Mesenchymal stem cell (in vitro differentiated cells and primary cell): ENCODE measurements around the gene TMEM119.

Experiments
- DNase-seq: peaks from one replicate; pipeline ENCODE4 v3.0.0-alpha.2; 2013
- H2AFZ ChIP-seq: one replicate; pipeline ENCODE4 v1.6.1; 2013; ENCODE audit warnings: low read depth, mild to moderate bottlenecking, control low read depth, inconsistent platforms, low read length, moderate library complexity
- H2AK5ac ChIP-seq: 2 replicates; pipeline ENCODE4 v1.6.1; 2013; ENCODE audit warnings: low read length, moderate library complexity, mild to moderate bottlenecking, inconsistent platforms; ENCODE audit not compliant: severe bottlenecking
- H2BK120ac ChIP-seq: one replicate; pipeline ENCODE4 v1.6.1; 2013; ENCODE audit warnings: low read depth, mild to moderate bottlenecking, inconsistent platforms, low read length, moderate library complexity
- H2BK12ac ChIP-seq, 2 experiments: one replicate each; pipeline ENCODE4 v1.6.1; 2013; ENCODE audit warnings: inconsistent platforms in 2 of 2, low read length in 2 of 2, mild to moderate bottlenecking in 2 of 2, moderate library complexity in 2 of 2, control low read depth in 1 of 2
- H2BK15ac ChIP-seq: one replicate; pipeline ENCODE4 v1.6.1; 2013; ENCODE audit warnings: mild to moderate bottlenecking, low read depth, inconsistent platforms; ENCODE audit not compliant: poor library complexity, severe bottlenecking
- H2BK5ac ChIP-seq: 2 replicates; pipeline ENCODE4 v1.6.1; 2013; ENCODE audit warnings: low read depth, mild to moderate bottlenecking, low read length, control low read depth, inconsistent platforms; ENCODE audit not compliant: poor library complexity, severe bottlenecking
- H3K14ac ChIP-seq, 2 experiments: one replicate each; pipeline ENCODE4 v1.6.1; 2013; ENCODE audit warnings: inconsistent platforms in 2 of 2, low read length in 2 of 2, control low read depth in 1 of 2, mild to moderate bottlenecking in 1 of 2, moderate library complexity in 1 of 2
- H3K18ac ChIP-seq, 2 experiments: one replicate each; pipeline ENCODE4 v1.6.1; 2013; ENCODE audit warnings: inconsistent platforms in 2 of 2, low read length in 2 of 2, control low read depth in 1 of 2, low read depth in 1 of 2, mild to moderate bottlenecking in 1 of 2
- H3K23ac ChIP-seq, 2 experiments: one replicate each; pipeline ENCODE4 v1.6.1; 2013; ENCODE audit warnings: inconsistent platforms in 2 of 2, low read length in 2 of 2, mild to moderate bottlenecking in 2 of 2, moderate library complexity in 2 of 2, control low read depth in 1 of 2
- H3K27ac ChIP-seq: 2 replicates; pipeline ENCODE4 v1.5.1; 2013; ENCODE audit warnings: mild to moderate bottlenecking, moderate library complexity, low read length, control low read depth, inconsistent platforms; ENCODE audit not compliant: poor library complexity, severe bottlenecking
- H3K27me3 ChIP-seq, 2 experiments: 2 replicates each; pipeline versions ENCODE4 v1.6.1 to v1.7.0; 2013; ENCODE audit warnings: low read length in 2 of 2, mild to moderate bottlenecking in 2 of 2, moderate library complexity in 2 of 2, control low read depth in 1 of 2, inconsistent platforms in 1 of 2; ENCODE audit not compliant: control insufficient read depth in 1 of 2, insufficient read depth in 1 of 2
- H3K36me3 ChIP-seq, 2 experiments: 2 replicates each; pipeline versions ENCODE4 v1.6.1 to v1.7.0; 2013; ENCODE audit warnings: low read length in 2 of 2, control low read depth in 1 of 2, inconsistent platforms in 1 of 2, low read depth in 1 of 2, mild to moderate bottlenecking in 1 of 2; ENCODE audit not compliant: insufficient read depth in 2 of 2, control insufficient read depth in 1 of 2
- H3K4ac ChIP-seq, 2 experiments: one replicate each; pipeline ENCODE4 v1.6.1; 2013; ENCODE audit warnings: inconsistent platforms in 2 of 2, low read length in 2 of 2, mild to moderate bottlenecking in 2 of 2, moderate library complexity in 2 of 2, control low read depth in 1 of 2, low read depth in 1 of 2
- H3K4me1 ChIP-seq: 2 replicates; pipeline ENCODE4 v1.6.1; 2013; ENCODE audit warnings: low read depth, low read length, control low read depth; ENCODE audit not compliant: control insufficient read depth, insufficient read depth
- H3K4me2 ChIP-seq: 2 replicates; pipeline ENCODE4 v1.6.1; 2013; ENCODE audit warnings: low read length, mild to moderate bottlenecking, inconsistent platforms; ENCODE audit not compliant: poor library complexity, severe bottlenecking
- H3K4me3 ChIP-seq, 2 experiments: 2 replicates each; pipeline versions ENCODE4 v1.5.1 to v1.7.0; 2013; ENCODE audit warnings: low read length in 2 of 2, mild to moderate bottlenecking in 2 of 2, control low read depth in 1 of 2, low read depth in 1 of 2; ENCODE audit not compliant: insufficient read depth in 1 of 2
- H3K79me1 ChIP-seq: replicated peaks from 2 replicates; pipeline ENCODE4 v1.6.1; 2013; ENCODE audit warnings: mild to moderate bottlenecking, control low read depth, low read length, inconsistent platforms; ENCODE audit not compliant: poor library complexity, severe bottlenecking
- H3K9ac ChIP-seq: 2 replicates; pipeline ENCODE4 v1.7.0; 2013; ENCODE audit warnings: mild to moderate bottlenecking, low read length, moderate library complexity
- H3K9me3 ChIP-seq: 2 replicates; pipeline ENCODE4 v1.7.0; 2013; ENCODE audit warnings: mild to moderate bottlenecking, low read length; ENCODE audit not compliant: control insufficient read depth
- H4K8ac ChIP-seq: one replicate; pipeline ENCODE4 v1.6.1; 2013; ENCODE audit warnings: inconsistent platforms, mild to moderate bottlenecking, low read length, moderate library complexity
- H4K91ac ChIP-seq: one replicate; pipeline ENCODE4 v1.6.1; 2013; ENCODE audit warnings: mild to moderate bottlenecking, low read length, inconsistent platforms
- WGBS: methylation state at CpG from one replicate; pipeline ENCODE4 v1.1.7; 2013; ENCODE audit warnings: mixed read lengths; 5-methylcytosine and 5-hydroxymethylcytosine counted together

TMEM119 gene

DNA sequence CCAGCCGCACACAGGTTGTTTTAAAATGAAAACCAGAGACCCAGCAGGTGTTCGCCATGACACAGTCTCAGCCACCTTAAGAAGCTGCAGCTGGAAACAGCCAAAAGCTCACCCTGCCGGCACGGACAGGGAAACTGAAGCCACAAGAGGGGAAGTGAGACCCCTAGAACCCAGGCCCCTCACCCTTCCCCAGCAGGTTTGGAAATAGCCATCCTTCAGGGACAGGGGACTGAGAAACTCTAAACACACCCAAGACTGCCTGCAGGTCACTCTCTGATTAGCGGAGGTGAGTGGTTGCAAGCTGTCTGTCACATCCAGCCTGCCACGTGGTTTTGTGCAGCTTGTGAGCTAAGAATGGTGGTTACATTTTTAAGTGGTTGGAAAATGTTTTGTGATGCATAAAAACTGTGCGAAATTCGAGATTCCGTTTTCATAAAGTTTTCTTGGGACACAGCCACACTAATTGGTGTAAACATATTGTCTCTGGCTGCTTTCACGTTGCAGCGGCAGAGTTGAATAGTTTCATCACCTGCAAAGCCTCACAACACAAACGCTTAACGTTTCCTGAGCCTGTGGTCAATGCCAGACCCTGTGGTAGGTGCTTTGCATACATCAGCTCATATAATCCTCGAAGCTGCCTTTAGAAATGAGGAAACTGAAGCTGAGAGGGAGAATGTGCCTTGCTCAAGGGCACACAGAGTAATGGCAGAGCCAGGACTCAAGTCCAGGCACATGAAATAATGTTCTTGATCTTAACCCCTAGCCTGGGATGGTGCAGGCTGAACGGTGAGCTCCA, 37.5 kb upstream of the TMEM119 start:
- Histone ChIP-seq H3K4me2 (no peak overlapping the region), H3K18ac (no peak overlapping the region), H4K91ac (no peak overlapping the region), H4K8ac (no peak overlapping the region), H3K9me3 (no peaks in the 10 kb centered on the region), H2BK15ac (no peak overlapping the region), H3K36me3 (peaks cover 0 to 6% of the 10 kb centered on the region in 2 experiments), H2BK12ac (peak overlapping the region in 1 of 2 experiments; percentile 18), H3K79me1 (no peaks in the 10 kb centered on the region), H2AK5ac (no peak overlapping the region), H2BK5ac (no peak overlapping the region), H3K4me1 (peaks cover 44% of the 10 kb centered on the region), H3K27me3 (no peaks in the 10 kb centered on the region), H2AFZ (no peak overlapping the region), H3K4ac (no peak overlapping the region), H3K9ac (no peak overlapping the region), H3K14ac (peak overlapping the region in 1 of 2 experiments; percentile 18), H3K23ac (no peak overlapping the region), H3K4me3 (no peak overlapping the region), H3K27ac (no peak overlapping the region), H2BK120ac (no peak overlapping the region)
- DNase-seq: no peak
- WGBS: 71% methylated on average over 15 of the region's 15 CpGs

- H4K91ac ChIP-seq: no peak overlapping the region
Measured at GRCh38 chr12:108634341-108634751, 36.5 kb upstream of the TMEM119 start.

GRCh38 chr12:108633534-108634248, 35.8 kb upstream of the TMEM119 start, which contains the start of gene SELPLG:
TSS of gene SELPLG (minus strand) at chr12:108633894. CDS start at chr12:108624307, 9,587 bp downstream.
- H3K27ac ChIP-seq: no peak within 1 kb of the TSS
- H2BK12ac ChIP-seq: peak within 1 kb of the TSS; percentile 59 to 91
- H3K4me3 ChIP-seq: no peak within 1 kb of the TSS
- H3K9me3 ChIP-seq: no peaks in the 10 kb centered on the region
- H2BK15ac ChIP-seq: peak within 1 kb of the TSS; percentile 77
- H2AFZ ChIP-seq: no peak within 1 kb of the TSS
- H3K36me3 ChIP-seq: peaks cover 0 to 3% of the 10 kb centered on the region in 2 experiments
- peak within 1 kb of the TSS; percentile 90 for H4K91ac ChIP-seq
- H2AK5ac ChIP-seq: peak within 1 kb of the TSS; percentile 23
- H3K4me2 ChIP-seq: no peak within 1 kb of the TSS
- H3K23ac ChIP-seq: no peak within 1 kb of the TSS
- peaks cover 56% of the 10 kb centered on the region for H3K4me1 ChIP-seq
- H3K4ac ChIP-seq: peak within 1 kb of the TSS in 1 of 2 experiments; percentile 79
- no peak within 1 kb of the TSS for H2BK5ac ChIP-seq
- WGBS: 91% methylated on average over 14 of the region's 14 CpGs
- H3K18ac ChIP-seq: peak within 1 kb of the TSS; percentile 72 to 88
- H3K14ac ChIP-seq: peak within 1 kb of the TSS in 1 of 2 experiments; percentile 61
- H2BK120ac ChIP-seq: peak within 1 kb of the TSS; percentile 51
- peak within 1 kb of the TSS; percentile 31 for H3K9ac ChIP-seq
- H4K8ac ChIP-seq: peak within 1 kb of the TSS; percentile 61
- DNase-seq: no peak
- H3K27me3 ChIP-seq: no peaks in the 10 kb centered on the region
- no peaks in the 10 kb centered on the region for H3K79me1 ChIP-seq

More at GRCh38 chr12:108634341-108634751, 36.5 kb upstream of the TMEM119 start:
- peaks cover 50% of the 10 kb centered on the region for H3K4me1 ChIP-seq
- H4K8ac ChIP-seq: peak overlapping the region; percentile 61
- no peak overlapping the region for H3K4me2 ChIP-seq
- H3K14ac ChIP-seq: no peak overlapping the region
- H3K4ac ChIP-seq: no peak overlapping the region
- H3K79me1 ChIP-seq: no peaks in the 10 kb centered on the region
- no peak overlapping the region for H3K27ac ChIP-seq
- H2AFZ ChIP-seq: no peak overlapping the region
- H3K9ac ChIP-seq: no peak overlapping the region
- H2BK12ac ChIP-seq: no peak overlapping the region
- no peak overlapping the region for H2BK120ac ChIP-seq
- no peak overlapping the region for H2AK5ac ChIP-seq
- no peak overlapping the region for H2BK15ac ChIP-seq
- peak overlapping the region in 1 of 2 experiments; percentile 45 for H3K18ac ChIP-seq
- no peaks in the 10 kb centered on the region for H3K27me3 ChIP-seq
- peaks cover 0 to 3% of the 10 kb centered on the region in 2 experiments for H3K36me3 ChIP-seq
- no peak for DNase-seq
- no peaks in the 10 kb centered on the region for H3K9me3 ChIP-seq
- WGBS: 79% methylated on average over 4 of the region's 4 CpGs
- H2BK5ac ChIP-seq: no peak overlapping the region
- no peak overlapping the region for H3K23ac ChIP-seq
- no peak overlapping the region for H3K4me3 ChIP-seq

- no peak overlapping the region for H3K4ac ChIP-seq
- no peak overlapping the region for H2AK5ac ChIP-seq
- WGBS: 97% methylated on average over 7 of the region's 7 CpGs
Measured at GRCh38 chr12:108633081-108633533, 35.2 kb upstream of the TMEM119 start.

More at GRCh38 chr12:108633081-108633533, 35.2 kb upstream of the TMEM119 start:
- Histone ChIP-seq H2AFZ (no peak overlapping the region), H3K79me1 (no peaks in the 10 kb centered on the region), H4K8ac (no peak overlapping the region), H2BK120ac (peak overlapping the region; percentile 51), H3K18ac (no peak overlapping the region), H3K9ac (no peak overlapping the region), H3K4me3 (no peak overlapping the region), H3K4me1 (peaks cover 56% of the 10 kb centered on the region), H2BK5ac (no peak overlapping the region), H3K27ac (no peak overlapping the region), H3K14ac (no peak overlapping the region), H3K36me3 (peaks cover 0 to 2% of the 10 kb centered on the region in 2 experiments), H2BK12ac (no peak overlapping the region), H2BK15ac (no peak overlapping the region), H3K4me2 (no peak overlapping the region), H3K27me3 (no peaks in the 10 kb centered on the region), H3K23ac (no peak overlapping the region), H4K91ac (peak overlapping the region; percentile 90), H3K9me3 (no peaks in the 10 kb centered on the region)
- no peak for DNase-seq
